Measurements from ENCODE around the gene MDP1.
"Not testable (repeated sequence)": the region's sequence is repeated elsewhere in the genome, so short reads cannot be mapped to it uniquely, and the experiment has no call there.

Gene MDP1

DNA sequence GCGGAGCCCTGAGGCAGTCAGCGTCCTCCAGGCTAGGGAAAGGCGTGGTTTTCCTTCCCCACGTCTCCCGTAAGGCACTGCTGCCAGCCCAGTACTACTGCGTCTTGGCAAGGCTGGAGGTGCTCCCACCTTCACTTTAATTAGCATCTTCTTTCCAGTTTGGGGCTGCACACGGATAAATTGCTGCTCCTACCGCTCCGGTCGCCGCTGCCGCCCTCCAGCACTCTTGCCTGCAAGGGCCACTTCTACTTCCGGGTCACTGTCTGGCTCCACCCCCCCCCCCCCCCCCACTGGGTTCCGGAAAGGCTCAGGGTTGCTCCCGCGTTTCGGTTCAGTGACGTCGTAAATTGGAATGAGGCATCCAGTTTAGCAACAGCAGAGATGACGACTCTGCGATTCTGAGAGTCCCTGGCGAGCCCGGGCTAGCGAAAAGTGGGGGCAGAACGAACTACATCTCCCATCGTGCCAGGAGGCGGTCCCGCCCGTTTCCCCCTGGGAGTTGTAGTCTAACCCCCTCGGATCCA is 16.3 kb upstream of the MDP1 start, which contains the start of gene NEDD8:
NEDD8 (minus strand) TSS at position 247 of the 524 bp plus-strand sequence; CDS start at position 147, 100 bp downstream.
- DNase-seq (ENCODE audit: low read depth in 4 of 4, low spot score in 1 of 4), result peak; percentile 70 to 90 (median 82)

DNA sequence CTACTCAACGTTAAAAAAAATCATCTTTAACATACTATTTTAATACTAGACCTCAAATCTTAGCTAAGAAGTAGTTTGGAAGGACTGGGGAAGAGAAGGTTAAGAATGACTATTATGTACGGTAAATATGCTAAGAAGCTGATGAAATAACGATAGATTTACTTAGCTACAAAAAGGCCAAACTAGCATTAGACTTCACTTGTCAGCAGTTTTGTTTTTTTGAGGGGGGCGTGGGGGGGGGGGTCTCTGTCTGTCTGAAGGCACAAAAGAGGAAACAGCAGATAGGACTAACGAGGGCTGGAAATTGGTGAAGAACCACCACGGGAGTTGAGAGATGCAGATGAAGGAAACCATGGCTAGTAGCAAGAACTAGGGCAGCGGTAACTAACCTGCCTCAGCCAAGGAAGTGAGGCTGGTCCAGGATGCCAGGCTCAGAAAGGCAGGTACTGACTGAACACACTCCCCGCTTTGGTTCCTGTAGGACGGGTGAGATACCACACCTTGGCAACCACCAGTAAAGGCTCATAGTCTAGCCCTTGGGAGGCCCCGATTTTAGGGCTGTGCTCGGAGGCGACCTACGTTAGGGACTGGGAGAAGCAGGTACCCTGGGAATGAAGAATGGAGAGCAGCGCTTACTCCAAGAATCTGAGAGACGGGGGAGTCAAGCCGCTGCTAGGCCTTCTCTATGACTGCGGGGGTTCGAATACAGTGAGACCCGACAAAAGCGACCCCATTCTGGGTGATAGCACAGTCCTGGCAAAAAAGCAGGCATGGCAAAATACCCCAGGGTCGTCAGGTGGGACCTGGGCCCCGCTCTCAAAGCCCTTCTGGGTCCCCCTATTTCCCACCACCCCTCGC is 15.6 kb upstream of the MDP1 start:
- no peak for DNase-seq (ENCODE audit: low read depth in 4 of 4, low spot score in 1 of 4)

DNA sequence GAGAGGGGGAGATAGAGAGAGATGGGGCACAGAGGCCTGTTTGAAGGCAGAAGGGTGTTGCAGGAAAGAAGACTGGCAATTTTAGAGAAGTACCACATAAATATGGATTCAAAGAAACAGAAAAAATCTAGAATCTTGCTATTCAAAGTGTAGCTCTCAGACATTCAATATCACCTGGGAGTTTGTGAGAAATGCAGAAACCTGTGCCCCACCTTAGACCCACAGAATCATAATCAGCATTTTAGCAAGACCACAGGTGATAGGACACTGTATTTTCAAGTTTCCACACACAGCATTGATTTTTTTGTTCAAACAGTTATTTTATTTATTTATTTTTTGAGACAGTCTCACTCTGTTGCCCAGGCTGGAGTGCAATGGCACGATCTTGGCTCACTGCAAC is 13.0 kb upstream of the MDP1 start:
- no peak for DNase-seq (ENCODE audit: low read depth in 4 of 4, low spot score in 1 of 4)

DNA sequence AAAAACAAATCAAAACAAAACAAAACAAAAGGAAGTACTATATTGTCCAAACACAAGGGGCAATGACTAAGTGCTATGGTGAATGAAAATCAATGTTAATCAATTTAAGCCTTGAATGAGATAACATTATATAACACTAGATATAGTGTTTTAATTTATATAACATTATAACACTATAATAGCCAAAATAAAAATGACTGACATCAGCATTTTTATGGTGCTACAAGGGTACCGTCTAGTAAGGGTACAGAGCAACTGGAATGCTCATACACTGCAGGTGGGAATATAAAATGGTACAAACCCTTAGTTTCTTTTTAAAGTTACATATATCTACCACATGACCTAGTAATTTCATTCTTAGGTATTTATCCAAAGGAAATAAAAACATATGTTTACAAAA is 10.6 kb upstream of the MDP1 start:
- no peak for DNase-seq (ENCODE audit: low read depth in 4 of 4, low spot score in 1 of 4)

DNA sequence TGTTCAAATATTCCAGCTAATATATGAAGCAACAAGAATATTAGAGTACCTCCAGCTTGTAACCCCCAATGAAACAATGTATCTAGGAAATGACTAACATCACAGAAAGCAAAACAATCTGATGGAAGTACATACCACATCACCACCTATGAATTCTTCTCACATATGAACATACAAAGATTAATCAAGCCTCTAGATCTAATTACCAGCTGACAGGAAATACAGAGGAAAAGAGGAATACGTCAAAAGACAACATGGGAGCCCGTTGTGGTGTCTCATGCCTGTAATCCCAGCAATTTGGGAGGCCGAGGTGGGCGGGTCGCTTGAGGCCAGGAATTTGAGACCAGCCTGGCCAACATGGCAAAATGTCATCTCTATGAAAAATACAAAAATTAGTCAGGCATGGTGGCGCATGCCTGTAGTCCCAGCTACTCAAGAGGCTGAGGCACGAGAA is 8.8 kb upstream of the MDP1 start:
- DNase-seq (ENCODE audit: low read depth in 4 of 4, low spot score in 1 of 4), result no peak

DNA sequence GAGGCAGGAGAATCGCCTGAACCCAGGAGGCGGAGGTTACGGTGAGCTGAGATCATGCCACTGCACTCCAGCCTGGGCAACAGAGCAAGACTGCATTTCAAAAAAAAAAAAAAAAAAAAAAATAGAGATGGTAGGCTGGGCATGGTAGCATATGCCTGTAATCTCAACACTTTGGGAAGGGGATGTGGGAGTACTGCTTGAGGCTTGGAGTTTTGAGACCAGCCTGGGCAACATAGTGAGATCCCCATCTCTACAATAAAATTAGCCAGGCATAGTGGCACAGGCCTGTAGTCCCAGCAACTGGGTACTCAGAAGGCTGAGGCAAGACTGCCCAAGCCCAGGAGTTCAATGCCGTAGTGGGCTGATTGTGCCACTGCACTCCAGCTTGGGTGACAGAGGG is 7.1 kb upstream of the MDP1 start:
- not testable (repeated sequence) for DNase-seq (ENCODE audit: low read depth in 4 of 4, low spot score in 1 of 4)

DNA sequence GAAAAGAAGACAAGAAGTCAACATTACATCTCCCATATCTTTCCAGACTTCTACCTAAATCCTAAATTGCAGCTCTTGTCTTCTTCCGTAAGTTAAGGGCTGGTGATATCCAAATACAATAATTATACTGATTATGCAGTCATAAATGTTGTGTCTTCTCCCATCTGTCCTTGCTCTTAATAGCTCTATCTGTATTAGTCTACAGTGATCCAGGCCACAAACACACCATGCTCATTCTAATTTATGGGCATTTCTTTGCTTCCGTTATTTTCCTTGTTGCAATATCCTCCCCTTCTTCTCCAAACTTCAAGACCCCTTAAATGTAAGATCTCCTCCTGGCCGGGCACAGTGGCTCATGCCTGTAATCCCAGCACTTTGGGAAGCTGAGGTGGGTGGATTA is 3.7 kb upstream of the MDP1 start:
- no peak for DNase-seq (ENCODE audit: low read depth in 4 of 4, low spot score in 1 of 4)

DNA sequence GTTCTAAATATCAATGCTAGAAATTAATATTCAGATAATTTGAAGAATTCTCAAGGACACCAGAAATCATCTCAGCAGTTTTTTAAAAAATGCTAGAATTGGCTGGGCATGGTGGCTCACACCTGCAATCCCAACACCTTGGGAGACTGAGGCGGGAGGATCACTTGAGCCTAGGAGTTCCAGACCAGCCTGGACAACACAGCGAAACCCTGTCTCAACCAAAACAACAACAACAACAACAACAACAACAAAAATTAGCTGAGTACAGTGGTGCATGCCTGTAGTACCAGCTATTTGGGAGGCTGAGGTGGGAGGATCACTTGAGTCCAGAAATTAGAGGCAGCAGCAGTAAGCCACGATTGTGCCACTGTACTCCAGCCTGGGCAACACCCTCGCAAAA is 3.2 kb upstream of the MDP1 start:
- DNase-seq (ENCODE audit: low read depth in 4 of 4, low spot score in 1 of 4), result no peak

DNA sequence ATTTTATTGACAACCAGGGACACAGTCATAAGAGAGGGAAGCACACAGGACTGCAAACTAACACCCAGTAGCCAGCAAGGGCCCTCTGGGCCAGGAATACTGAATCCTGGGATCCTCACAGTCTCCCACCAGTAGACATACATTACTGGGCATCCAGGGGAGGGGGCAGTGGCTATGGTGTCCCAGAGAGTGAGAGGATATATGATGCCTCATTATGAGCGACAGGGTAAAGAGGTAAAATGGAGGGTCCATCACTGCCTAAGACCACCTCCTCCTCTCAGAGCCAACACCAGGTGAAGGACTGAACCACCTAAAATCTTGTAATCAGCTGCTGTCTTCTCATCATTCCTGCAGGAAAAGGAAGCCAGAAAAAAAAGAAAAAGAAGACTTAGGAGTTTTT is 1.0 kb upstream of the MDP1 start:
- not testable (repeated sequence) for DNase-seq (ENCODE audit: low read depth in 4 of 4, low spot score in 1 of 4)

DNA sequence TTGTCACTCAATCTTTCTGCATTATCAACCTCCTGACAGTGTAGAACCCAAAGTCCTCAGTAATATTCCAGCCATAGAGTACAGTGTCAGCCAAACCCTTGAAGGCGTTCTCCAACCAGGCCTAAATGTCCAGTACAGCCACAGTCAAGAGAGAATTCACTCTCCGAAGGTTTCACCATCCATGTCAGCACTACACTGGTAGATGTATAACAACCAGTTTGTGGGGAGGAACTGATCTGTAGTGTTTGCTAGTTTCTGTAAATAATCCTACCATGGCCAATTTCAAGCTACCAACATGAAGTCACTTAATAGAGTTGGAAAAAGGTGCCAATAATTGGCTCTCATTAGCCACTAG is 456 bp upstream of the MDP1 start:
- DNase-seq (ENCODE audit: low read depth in 4 of 4, low spot score in 1 of 4), result no peak

DNA sequence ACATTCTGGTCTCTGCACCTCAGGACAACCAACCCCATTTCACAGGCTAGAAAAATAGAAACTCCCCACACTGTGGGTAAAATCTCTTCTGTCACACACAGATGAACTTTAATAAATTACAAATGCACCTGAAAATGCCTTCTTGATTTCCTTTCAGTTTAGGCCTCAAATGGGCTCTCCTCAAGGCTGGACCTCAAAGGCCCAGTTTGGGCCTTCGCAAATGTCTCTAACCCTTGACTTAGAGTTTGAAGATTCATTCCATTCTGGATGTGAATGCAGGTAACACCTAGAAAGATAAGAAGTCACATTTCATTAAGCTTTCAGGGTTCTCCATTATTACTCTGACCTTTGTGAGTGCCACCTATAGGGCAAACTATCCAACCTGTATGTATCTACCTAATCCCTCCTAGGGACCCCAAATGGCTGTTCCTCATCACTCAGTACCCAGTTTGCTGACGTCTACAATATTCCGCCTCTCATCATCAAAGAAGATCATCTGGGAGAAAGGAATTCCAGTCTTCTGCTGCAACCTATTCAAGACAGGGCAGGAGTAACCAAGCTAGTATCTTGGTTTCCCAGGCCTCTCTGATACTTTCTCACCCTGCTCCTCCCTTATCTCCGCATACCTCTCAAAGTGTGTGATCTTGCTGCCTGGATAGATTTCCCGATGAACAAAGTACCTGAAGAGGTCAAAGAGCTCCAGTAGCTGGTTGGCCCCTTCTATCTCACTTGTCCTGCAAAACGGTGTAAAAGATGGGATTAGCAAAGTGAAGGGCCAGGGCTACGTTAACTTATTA is 1.8 kb downstream of the MDP1 start:
- no peak for DNase-seq (ENCODE audit: low read depth in 4 of 4, low spot score in 1 of 4)

DNA sequence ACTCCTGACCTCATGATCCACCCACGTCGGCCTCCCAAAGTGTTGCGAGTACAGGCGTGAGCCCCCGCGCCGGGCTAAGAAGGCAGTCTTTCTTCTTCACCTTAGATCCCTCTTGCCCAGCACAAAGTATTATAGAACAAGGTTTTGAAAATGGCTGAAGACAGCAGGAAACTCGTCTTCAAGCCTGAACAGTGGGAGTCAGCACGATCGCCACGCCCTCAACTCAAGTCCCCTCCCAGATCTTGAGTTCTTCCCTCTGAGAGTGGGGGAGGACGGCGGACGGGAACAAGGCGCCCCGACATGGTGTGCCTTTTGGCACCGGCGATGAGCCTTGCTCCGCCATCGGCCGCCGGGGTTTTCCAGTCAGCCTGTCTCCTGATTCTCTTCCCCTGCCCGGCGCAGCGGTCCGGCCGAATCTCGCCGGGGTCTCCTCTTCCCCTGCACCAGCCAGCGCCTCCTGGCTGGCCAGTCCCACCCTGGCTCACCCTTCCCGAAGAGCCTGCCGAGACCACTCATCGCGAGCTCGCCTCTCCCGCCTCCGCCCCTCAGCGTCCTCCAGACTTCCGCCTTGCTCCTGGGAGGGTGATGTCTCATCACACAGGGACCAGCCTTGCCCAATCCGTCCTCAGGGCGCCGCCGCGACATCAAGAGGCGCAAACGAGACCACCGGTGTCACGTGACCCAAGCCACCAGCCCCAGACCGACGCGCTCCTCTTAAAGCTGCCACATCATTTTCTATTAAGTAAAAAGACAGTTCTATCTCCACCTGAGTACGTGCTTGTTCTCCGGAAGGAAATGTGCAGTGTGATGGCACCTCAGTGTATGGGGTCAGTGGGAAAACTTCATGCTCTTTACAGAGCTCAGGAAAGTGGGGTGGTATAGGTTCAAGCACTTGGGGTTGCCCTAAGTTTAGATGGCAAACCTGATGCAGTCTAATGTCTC is 2.7 kb downstream of the MDP1 start, which contains the start of gene CHMP4A:
CHMP4A (minus strand) TSS at position 565 of the 942 bp plus-strand sequence; CDS start at position 516, 49 bp downstream.
- peak; percentile 83 to 95 (median 92) for DNase-seq (ENCODE audit: low read depth in 4 of 4, low spot score in 1 of 4)

DNA sequence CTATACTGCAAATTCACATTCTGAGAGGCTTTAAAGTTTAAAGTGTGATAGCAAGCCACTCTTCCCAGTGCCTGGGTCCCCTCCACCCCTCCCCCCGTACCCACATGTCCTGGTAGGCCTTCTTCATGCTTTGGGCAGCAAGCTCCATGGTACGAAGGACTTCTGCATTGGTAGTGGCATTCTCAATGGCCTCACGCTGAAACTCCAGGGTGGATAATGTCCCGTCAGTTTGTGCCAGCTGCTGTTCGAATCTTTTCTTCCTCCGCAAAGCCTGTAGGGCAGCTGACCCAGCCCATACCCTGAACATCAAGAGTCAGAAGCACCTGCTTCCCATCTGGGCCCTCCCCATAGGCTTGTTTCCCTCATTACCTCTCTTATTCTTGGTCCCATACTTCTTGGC is 4.6 kb downstream of the MDP1 start:
- DNase-seq (ENCODE audit: low read depth in 4 of 4, low spot score in 1 of 4), result no peak

DNA sequence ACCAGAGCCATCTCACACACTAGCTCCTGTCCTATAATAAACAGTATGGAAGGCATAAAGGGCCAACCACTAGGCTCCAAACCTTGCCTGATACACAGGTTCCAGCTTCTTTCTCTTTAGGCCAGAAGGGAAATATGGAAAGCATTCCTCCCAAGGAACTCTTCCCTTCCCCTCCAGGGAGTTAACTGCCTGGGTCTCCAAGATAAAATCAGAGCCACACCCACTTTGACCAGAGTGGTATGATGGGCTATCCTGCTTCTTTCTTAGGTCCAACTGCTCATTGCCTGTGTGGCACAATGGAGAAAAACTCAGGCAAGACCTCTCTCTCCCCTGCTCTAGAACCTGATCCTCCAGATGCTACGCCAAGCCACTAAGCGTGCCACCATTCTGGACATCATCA is 8.2 kb downstream of the MDP1 start:
- DNase-seq (ENCODE audit: low read depth in 4 of 4, low spot score in 1 of 4), result no peak

DNA sequence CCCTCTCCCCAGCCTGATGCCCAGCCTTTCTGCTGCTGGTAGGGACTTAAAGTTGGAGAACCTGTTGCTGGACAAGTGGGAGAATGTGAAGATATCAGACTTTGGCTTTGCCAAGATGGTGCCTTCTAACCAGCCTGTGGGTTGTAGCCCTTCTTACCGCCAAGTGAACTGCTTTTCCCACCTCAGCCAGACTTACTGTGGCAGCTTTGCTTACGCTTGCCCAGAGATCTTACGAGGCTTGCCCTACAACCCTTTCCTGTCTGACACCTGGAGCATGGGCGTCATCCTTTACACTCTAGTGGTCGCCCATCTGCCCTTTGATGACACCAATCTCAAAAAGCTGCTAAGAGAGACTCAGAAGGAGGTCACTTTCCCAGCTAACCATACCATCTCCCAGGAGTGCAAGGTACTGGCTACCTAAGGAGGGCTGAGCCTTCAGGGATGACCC is 8.7 kb downstream of the MDP1 start:
- no peak for DNase-seq (ENCODE audit: low read depth in 4 of 4, low spot score in 1 of 4)

DNA sequence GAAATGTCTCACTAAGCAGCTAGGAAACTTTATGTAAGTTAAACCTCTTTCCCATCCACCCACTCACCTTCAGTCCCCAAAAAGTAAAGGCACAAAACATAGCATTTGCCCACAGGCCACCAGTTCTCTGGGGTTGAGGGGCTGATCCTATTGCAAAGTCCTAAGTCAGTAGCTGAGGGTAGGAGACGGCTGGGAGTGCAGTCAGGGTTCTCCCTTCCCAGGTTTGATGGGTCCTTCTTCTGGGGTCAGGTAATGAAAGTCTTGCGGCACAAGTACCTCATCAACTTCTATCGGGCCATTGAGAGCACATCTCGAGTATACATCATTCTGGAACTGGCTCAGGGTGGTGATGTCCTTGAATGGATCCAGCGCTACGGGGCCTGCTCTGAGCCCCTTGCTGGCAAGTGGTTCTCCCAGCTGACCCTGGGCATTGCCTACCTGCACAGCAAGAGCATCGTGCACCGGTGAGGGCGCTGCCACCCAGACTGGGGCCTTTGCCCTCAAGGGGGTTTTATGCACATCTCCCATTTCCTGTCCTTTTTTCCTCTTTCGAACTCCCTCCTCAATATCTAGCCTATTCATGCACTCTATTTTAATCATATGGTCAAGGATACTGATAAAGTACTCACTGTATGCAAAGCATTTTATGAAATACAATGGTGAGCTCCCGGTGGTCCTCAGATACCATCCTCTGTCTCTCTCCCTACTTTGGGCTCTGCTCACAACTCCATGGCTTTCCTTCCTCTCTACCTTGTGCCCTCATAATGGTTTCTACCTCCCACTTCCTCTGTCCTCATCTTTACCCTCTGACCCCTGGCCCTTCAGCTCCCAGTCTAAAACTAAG is 9.4 kb downstream of the MDP1 start:
- DNase-seq (ENCODE audit: low read depth in 4 of 4, low spot score in 1 of 4), result no peak

DNA sequence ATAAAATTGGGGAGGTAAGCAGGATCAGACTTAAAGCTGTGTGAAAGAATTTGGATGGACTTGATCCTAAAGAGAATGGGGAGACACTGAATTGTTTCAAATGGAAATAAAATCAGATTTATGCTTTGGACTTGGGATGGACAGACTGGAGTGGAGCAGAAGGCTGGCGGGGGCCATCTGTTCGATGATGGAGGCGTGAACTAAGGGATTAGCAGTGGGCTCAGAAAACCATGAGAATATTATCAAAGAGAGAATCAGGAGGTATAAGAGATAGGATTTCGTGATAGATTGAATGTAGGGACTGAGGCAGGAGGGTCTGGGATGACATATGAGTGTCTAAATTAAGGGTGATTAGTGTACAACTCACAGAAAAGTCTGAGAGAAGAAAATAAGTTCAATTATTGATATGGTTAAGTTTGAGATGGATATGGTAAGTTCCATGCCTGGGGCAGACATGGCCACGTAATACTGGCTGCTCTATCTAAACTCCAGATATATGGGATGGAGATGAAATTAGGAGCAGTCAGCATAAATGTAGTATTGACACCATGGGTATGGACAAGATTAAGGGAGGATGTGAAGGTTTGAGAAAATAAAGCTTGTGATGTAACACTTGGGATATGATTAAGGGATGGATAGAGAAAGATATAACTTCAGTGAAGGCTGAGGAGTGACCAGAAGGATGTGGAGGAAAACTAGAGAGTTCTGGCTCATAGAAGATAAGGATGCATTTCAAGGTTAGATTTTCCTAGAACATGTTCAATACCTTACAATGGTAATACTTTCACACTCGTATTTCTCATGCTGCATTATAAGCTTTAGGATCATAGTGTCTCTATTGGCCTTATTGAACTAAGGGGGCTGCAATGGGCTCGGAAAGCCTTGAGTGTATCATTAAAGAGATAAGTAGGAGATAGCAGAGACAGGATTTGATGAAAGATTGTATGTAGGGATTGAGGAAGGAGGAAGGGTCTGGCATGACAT is 11.4 kb downstream of the MDP1 start:
- no peak for DNase-seq (ENCODE audit: low read depth in 4 of 4, low spot score in 1 of 4)

DNA sequence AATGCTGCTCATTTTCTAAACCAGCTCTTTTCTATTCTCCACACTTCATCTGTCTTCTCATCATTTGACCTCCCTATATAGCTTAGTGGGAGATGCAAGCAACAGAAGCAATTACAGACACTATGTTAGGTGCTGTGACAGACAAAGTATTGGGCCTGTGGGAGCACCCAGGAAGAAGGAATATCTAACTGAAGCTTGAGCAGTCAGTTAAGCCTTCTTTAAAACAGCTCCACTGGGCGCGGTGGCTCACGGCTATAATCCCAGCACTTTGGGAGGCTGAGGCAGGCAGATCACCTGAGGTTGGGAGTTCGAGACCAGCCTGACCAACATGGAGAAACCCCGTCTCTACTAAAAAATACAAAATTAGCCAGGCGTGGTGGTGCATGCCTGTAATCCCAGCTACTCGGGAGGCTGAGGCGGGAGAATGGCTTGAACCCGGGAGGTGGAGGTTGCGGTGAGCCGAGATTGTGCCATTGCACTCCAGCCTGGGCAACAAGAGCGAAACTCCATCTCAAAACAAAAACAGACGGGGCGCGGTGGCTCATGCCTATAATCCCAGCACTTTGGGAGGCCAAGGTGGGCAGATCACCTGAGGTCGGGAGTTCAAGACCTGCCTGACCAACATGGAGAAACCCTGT is 12.5 kb downstream of the MDP1 start:
- DNase-seq (ENCODE audit: low read depth in 4 of 4, low spot score in 1 of 4), result not testable (repeated sequence)

Data from stimulated activated CD4-positive, alpha-beta T cell treated with anti-CD3 and anti-CD28 coated beads, Interleukin-1b, Interleukin-23, amount 100 ng/mL, for 24 hours (primary cell).